Panc1 (cell line): Measurements from ENCODE around the gene ANKRD60. TPM values are rescaled to one million over a fixed set of nuclear protein-coding genes. Genes with fewer than 3 reads are reported as not detected.

ENCODE experiments used
- ATAC-seq: fragments of 200-7000 bp; cut with Tn5 transposase; 2 replicates; pipeline ENCODE4 v1.9.1; 2020; ENCODE audit warnings: mild to moderate bottlenecking, moderate library complexity
- BruUV-seq: library from RNA; stranded (reverse); fragments of 400-500 nt; replicated peaks from 2 replicates; lab custom pipeline; 2021; lab: Mats Ljungman, UMichigan
- CTCF ChIA-PET: fragments of 300-600 bp; sonication (Branson Sonifier 250); formaldehyde crosslinking; loops from one replicate; lab custom pipeline; 2022; ENCODE audit warnings: antibody characterized with exemption; lab: Charles Lee
- POLR2A ChIA-PET: fragments of 300-600 bp; sonication (Branson Sonifier 250); formaldehyde crosslinking; loops from one replicate; lab custom pipeline; 2022; ENCODE audit warnings: antibody characterized with exemption; lab: Charles Lee
- DNase-seq: peaks from one replicate; pipeline ENCODE4 v3.0.0-alpha.2; 2010; ENCODE audit warnings: low read depth, low spot score
- H3K27ac ChIP-seq: 2 replicates; pipeline ENCODE4 v1.5.1; 2011; ENCODE audit warnings: mild to moderate bottlenecking, low read length, inconsistent platforms
- H3K27me3 ChIP-seq: fragments of 200-500 bp; sonication (Bioruptor generic); 2 replicates; pipeline ENCODE4 v1.6.0; 2014; ENCODE audit warnings: low read length, inconsistent platforms; ENCODE audit not compliant: control insufficient read depth, insufficient read depth
- H3K36me3 ChIP-seq: fragments of 200-500 bp; sonication (Bioruptor generic); 2 replicates; pipeline ENCODE4 v1.5.1; 2014; ENCODE audit warnings: inconsistent platforms, mild to moderate bottlenecking, low read length, moderate library complexity; ENCODE audit not compliant: control insufficient read depth, insufficient read depth
- H3K4me1 ChIP-seq: 2 replicates; pipeline ENCODE4 v1.5.1; 2011; ENCODE audit warnings: inconsistent platforms, mild to moderate bottlenecking, low read length, moderate library complexity; ENCODE audit not compliant: control insufficient read depth, insufficient read depth
- H3K4me3 ChIP-seq, 2 experiments: 2 replicates each; pipeline ENCODE4 v1.5.1; 2011 to 2012; ENCODE audit warnings: low read depth in 2 of 2, low read length in 2 of 2, mild to moderate bottlenecking in 2 of 2, inconsistent platforms in 1 of 2, moderate library complexity in 1 of 2
- H3K9me3 ChIP-seq: fragments of 200-500 bp; sonication (Bioruptor generic); 2 replicates; pipeline ENCODE4 v1.5.1; 2014; ENCODE audit warnings: low read depth, mild to moderate bottlenecking, inconsistent platforms, low read length, moderate library complexity; ENCODE audit not compliant: control insufficient read depth, insufficient read depth
- POLR2AphosphoS5 ChIP-seq: IDR thresholded peaks from 2 replicates; pipeline ENCODE4 v1.6.1; 2012; ENCODE audit warnings: mild to moderate bottlenecking, low read depth, low read length, moderate library complexity
- SIN3A ChIP-seq: IDR thresholded peaks from 2 replicates; pipeline ENCODE4 v1.6.1; 2012; ENCODE audit warnings: low read depth, mild to moderate bottlenecking, low read length, moderate library complexity, borderline replicate concordance; ENCODE audit not compliant: insufficient read depth
- TCF7L2 ChIP-seq: IDR thresholded peaks from 2 replicates; pipeline ENCODE4 v1.6.1; 2011; ENCODE audit warnings: mild to moderate bottlenecking, low read depth, low read length, inconsistent platforms
- in situ Hi-C: cut with HindIII; loops from 2 replicates; pipeline ENCODE4 v1.10.0; 2016; ENCODE audit warnings: low sequenced_read_pairs, low pct_unique_long_range_greater_than_20kb
- intact Hi-C: fragments of 100-400 bp; cut with micrococcal nuclease; formaldehyde crosslinking; loops from one replicate; pipeline ENCODE4 v1.10.0; 2022; ENCODE audit not compliant: unreplicated experiment
- total RNA-seq: library from RNA; stranded (reverse); gene quantifications from one replicate; pipeline ENCODE4 v1.2.1, GENCODE V29; 2021; ENCODE audit not compliant: unreplicated experiment
- TF ChIP-seq, protein P1 (sequence below): fragments of 450-650 bp; IDR thresholded peaks from 2 replicates; pipeline ENCODE4 v1.5.1; 2017; ENCODE audit warnings: mild to moderate bottlenecking
- TF ChIP-seq, protein P2 (sequence below), 2 experiments: IDR thresholded peaks; 2 replicates each; pipeline ENCODE4 v1.6.1; 2011 to 2012; ENCODE audit warnings: low read depth in 2 of 2, control low read depth in 1 of 2, low read length in 1 of 2, mild to moderate bottlenecking in 1 of 2, moderate library complexity in 1 of 2; ENCODE audit not compliant: insufficient read depth in 1 of 2

The ANKRD60 gene
- total RNA-seq, 1 experiment from 2014 or later = not detected

- CTCF ChIA-PET = no interaction called here
- no peak overlapping the region for H3K4me3 ChIP-seq
- no peak overlapping the region for H3K27ac ChIP-seq
- in situ Hi-C loops (no loop called here), intact Hi-C loops (no loop called here)
- H3K4me1 ChIP-seq = no peaks in the 10 kb centered on the region
- no TSS peak for BruUV-seq
- H3K9me3 ChIP-seq = no peaks in the 10 kb centered on the region
- H3K27me3 ChIP-seq = no peaks in the 10 kb centered on the region
- no peak for DNase-seq
- POLR2A ChIA-PET = no interaction called here
- no peaks in the 10 kb centered on the region for H3K36me3 ChIP-seq
- ATAC-seq = no peak
- TF ChIP-seq SIN3A = no peak
- TF ChIP-seq POLR2AphosphoS5 = no peak
- TF ChIP-seq, protein P1, sequence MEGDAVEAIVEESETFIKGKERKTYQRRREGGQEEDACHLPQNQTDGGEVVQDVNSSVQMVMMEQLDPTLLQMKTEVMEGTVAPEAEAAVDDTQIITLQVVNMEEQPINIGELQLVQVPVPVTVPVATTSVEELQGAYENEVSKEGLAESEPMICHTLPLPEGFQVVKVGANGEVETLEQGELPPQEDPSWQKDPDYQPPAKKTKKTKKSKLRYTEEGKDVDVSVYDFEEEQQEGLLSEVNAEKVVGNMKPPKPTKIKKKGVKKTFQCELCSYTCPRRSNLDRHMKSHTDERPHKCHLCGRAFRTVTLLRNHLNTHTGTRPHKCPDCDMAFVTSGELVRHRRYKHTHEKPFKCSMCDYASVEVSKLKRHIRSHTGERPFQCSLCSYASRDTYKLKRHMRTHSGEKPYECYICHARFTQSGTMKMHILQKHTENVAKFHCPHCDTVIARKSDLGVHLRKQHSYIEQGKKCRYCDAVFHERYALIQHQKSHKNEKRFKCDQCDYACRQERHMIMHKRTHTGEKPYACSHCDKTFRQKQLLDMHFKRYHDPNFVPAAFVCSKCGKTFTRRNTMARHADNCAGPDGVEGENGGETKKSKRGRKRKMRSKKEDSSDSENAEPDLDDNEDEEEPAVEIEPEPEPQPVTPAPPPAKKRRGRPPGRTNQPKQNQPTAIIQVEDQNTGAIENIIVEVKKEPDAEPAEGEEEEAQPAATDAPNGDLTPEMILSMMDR = no peak
- no peak for TF ChIP-seq TCF7L2
- TF ChIP-seq, protein P2, sequence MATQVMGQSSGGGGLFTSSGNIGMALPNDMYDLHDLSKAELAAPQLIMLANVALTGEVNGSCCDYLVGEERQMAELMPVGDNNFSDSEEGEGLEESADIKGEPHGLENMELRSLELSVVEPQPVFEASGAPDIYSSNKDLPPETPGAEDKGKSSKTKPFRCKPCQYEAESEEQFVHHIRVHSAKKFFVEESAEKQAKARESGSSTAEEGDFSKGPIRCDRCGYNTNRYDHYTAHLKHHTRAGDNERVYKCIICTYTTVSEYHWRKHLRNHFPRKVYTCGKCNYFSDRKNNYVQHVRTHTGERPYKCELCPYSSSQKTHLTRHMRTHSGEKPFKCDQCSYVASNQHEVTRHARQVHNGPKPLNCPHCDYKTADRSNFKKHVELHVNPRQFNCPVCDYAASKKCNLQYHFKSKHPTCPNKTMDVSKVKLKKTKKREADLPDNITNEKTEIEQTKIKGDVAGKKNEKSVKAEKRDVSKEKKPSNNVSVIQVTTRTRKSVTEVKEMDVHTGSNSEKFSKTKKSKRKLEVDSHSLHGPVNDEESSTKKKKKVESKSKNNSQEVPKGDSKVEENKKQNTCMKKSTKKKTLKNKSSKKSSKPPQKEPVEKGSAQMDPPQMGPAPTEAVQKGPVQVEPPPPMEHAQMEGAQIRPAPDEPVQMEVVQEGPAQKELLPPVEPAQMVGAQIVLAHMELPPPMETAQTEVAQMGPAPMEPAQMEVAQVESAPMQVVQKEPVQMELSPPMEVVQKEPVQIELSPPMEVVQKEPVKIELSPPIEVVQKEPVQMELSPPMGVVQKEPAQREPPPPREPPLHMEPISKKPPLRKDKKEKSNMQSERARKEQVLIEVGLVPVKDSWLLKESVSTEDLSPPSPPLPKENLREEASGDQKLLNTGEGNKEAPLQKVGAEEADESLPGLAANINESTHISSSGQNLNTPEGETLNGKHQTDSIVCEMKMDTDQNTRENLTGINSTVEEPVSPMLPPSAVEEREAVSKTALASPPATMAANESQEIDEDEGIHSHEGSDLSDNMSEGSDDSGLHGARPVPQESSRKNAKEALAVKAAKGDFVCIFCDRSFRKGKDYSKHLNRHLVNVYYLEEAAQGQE (IDR thresholded peaks at IDR 0.05; ENCODE audit: insufficient read depth in 1 of 2, low read depth in 2 of 2, low read length in 1 of 2) = no peak
These were observed 59.6 kb downstream of the ANKRD60 start for GRCh38 chr20:58168843-58169242.

GRCh38 chr20:58167759-58168158, 60.7 kb downstream of the ANKRD60 start:
- Histone ChIP-seq H3K4me1 (no peaks in the 10 kb centered on the region), H3K27ac (no peak overlapping the region), H3K27me3 (no peaks in the 10 kb centered on the region), H3K9me3 (no peaks in the 10 kb centered on the region), H3K4me3 (no peak overlapping the region), H3K36me3 (no peaks in the 10 kb centered on the region)
- DNase-seq (no peak), ATAC-seq (no peak)
- in situ Hi-C loops = no loop called here
- intact Hi-C loops = no loop called here
- ChIA-PET CTCF (no interaction called here), POLR2A (no interaction called here)
- TF ChIP-seq, protein P2 (IDR thresholded peaks at IDR 0.05; ENCODE audit: insufficient read depth in 1 of 2, low read depth in 2 of 2, low read length in 1 of 2) = no peak
- TF ChIP-seq, protein P1 = no peak
- TF ChIP-seq POLR2AphosphoS5 (no peak), SIN3A (no peak), TCF7L2 (no peak)
- no TSS peak for BruUV-seq

Other genes with a start within 250 kb of the ANKRD60 start
- gene RAB22A, start 81.1 kb upstream of the ANKRD60 start, total RNA-seq = 21.1 TPM
- gene VAPB, start 160.6 kb upstream of the ANKRD60 start, total RNA-seq = 50.9 TPM